Glutamatergic neuron (in vitro differentiated cells): ENCODE data around the gene COPS2. TPM values are rescaled to one million over a fixed set of nuclear protein-coding genes. Genes with fewer than 3 reads are reported as not detected.
"Not testable (repeated sequence)": the region's sequence is repeated elsewhere in the genome, so short reads cannot be mapped to it uniquely, and the experiment has no call there.

Experiments
- DNase-seq: peaks from one replicate; pipeline ENCODE4 v3.0.0; 2022
- H3K27ac Mint-ChIP-seq: one replicate; pipeline ENCODE4 v1.8.0; 2020; ENCODE audit warnings: mild to moderate bottlenecking, mixed read lengths, inconsistent platforms; ENCODE audit not compliant: unreplicated experiment
- H3K27me3 Mint-ChIP-seq: one replicate; pipeline ENCODE4 v1.8.0; 2020; ENCODE audit warnings: mild to moderate bottlenecking, moderate library complexity, mixed read lengths, inconsistent platforms; ENCODE audit not compliant: unreplicated experiment
- H3K36me3 Mint-ChIP-seq: one replicate; pipeline ENCODE4 v1.8.0; 2020; ENCODE audit warnings: mild to moderate bottlenecking, mixed read lengths, inconsistent platforms; ENCODE audit not compliant: unreplicated experiment
- H3K4me1 Mint-ChIP-seq: one replicate; pipeline ENCODE4 v1.8.0; 2020; ENCODE audit warnings: mild to moderate bottlenecking, low read depth, mixed read lengths, inconsistent platforms; ENCODE audit not compliant: unreplicated experiment
- H3K4me3 Mint-ChIP-seq: one replicate; pipeline ENCODE4 v1.8.0; 2020; ENCODE audit warnings: mild to moderate bottlenecking, mixed read lengths, inconsistent platforms; ENCODE audit not compliant: unreplicated experiment
- H3K9me3 Mint-ChIP-seq: one replicate; pipeline ENCODE4 v1.8.0; 2020; ENCODE audit warnings: mild to moderate bottlenecking, moderate library complexity, mixed read lengths, inconsistent platforms; ENCODE audit not compliant: unreplicated experiment
- microRNA-seq: library from miRNA; unstranded; fragments of <30 nt; microRNA quantifications from one replicate; pipeline ENCODE4, GENCODE V29; 2020; ENCODE audit not compliant: unreplicated experiment
- total RNA-seq: library from RNA; stranded (reverse); fragmentation: NEBNext Ultra II Directional; extraction: Animal tissue kit (Norgen Biotek cat#: 25700); gene quantifications from one replicate; pipeline ENCODE4 v1.2.1, GENCODE V29; 2021; ENCODE audit not compliant: unreplicated experiment
- TF ChIP-seq, protein P1 (sequence below): fragments of 200-600 bp; sonication (generic); IDR thresholded peaks from one replicate; pipeline ENCODE4 v1.5.0; 2021; ENCODE audit not compliant: partially characterized antibody, unreplicated experiment

Gene COPS2
- total RNA-seq, 1 donor from 2014 or later: 71.8 TPM

DNA sequence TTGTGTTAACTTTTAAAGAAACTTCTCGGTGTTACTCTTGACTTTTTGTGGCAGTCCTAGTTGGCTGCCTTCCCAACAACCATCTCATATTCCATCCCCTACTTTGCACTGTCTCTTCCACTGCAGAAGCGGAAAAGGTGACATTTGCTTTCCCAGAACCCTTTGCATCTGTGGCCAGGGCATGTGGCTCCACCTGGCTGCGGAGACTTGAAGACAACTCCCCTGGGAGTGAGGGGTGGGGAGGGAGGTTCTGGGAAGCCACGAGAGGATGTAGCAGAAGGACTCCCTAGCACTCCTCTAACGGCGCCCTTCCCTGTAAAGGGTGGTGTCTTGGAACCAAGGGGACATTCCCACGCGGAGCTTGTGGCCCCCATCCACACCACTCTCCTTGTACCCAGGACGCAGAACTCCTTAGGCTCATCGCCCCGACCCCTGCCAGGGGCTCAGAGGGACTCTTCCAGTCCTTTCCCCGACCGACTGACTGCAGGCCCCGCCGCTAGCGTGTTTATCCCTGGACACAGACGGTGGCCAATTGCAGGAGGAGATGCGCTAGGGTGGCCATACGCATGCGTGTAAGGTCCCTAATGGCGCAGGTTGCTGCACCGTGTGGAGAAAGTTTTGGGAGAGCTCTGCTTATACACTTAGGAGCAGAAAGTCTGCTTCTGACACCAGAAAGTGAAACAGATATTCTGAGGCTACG lies 75.9 kb downstream of the COPS2 start:
- Mint-ChIP-seq H3K27ac (no peak overlapping the region), H3K9me3 (peaks cover 4% of the 10 kb centered on the region), H3K27me3 (peaks cover 2% of the 10 kb centered on the region), H3K36me3 (no peaks in the 10 kb centered on the region), H3K4me3 (no peak overlapping the region), H3K4me1 (no peaks in the 10 kb centered on the region)
- no peak for DNase-seq
- TF ChIP-seq, protein P1, sequence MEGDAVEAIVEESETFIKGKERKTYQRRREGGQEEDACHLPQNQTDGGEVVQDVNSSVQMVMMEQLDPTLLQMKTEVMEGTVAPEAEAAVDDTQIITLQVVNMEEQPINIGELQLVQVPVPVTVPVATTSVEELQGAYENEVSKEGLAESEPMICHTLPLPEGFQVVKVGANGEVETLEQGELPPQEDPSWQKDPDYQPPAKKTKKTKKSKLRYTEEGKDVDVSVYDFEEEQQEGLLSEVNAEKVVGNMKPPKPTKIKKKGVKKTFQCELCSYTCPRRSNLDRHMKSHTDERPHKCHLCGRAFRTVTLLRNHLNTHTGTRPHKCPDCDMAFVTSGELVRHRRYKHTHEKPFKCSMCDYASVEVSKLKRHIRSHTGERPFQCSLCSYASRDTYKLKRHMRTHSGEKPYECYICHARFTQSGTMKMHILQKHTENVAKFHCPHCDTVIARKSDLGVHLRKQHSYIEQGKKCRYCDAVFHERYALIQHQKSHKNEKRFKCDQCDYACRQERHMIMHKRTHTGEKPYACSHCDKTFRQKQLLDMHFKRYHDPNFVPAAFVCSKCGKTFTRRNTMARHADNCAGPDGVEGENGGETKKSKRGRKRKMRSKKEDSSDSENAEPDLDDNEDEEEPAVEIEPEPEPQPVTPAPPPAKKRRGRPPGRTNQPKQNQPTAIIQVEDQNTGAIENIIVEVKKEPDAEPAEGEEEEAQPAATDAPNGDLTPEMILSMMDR: no peak

- H3K4me1 Mint-ChIP-seq: no peaks in the 10 kb centered on the region
- TF ChIP-seq, protein P1: no peak
- DNase-seq: no peak
- H3K36me3 Mint-ChIP-seq: no peaks in the 10 kb centered on the region
- H3K4me3 Mint-ChIP-seq: no peak overlapping the region
- H3K27ac Mint-ChIP-seq: no peak overlapping the region
- peaks cover 2% of the 10 kb centered on the region for H3K27me3 Mint-ChIP-seq
- H3K9me3 Mint-ChIP-seq: peaks cover 2% of the 10 kb centered on the region
Observed at GRCh38 chr15:49075881-49076280, 79.5 kb downstream of the COPS2 start.

DNA sequence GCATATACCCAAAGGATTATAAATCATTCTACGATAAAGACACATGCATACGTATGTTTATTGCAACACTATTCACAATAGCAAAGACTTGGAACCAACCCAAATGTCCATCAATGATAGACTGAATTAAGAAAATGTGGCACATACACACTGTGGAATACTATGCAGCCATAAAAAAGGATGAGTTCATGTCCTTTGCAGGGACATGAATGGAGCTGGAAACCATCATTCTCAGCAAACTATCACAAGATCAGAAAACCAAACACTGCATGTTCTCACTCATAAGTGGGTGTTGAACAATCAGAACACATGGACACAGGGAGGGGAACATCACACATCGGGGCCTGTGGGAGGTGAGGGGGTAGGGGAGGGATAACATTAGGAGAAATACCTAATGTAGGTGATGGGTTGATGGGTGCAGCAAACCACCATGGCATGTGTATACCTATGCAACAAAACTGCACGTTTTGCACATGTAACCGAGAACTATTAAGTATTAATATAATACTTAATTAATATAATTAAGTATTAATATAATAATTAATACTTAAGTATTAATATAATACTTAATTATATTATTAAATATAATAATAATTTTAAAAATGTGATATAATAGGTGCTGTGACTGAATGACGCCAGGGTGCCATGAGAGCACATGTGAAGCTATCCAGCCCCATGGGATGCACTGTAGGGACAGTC lies 80.7 kb downstream of the COPS2 start:
- H3K36me3 Mint-ChIP-seq, H3K27ac Mint-ChIP-seq, H3K4me3 Mint-ChIP-seq, DNase-seq, H3K4me1 Mint-ChIP-seq, H3K27me3 Mint-ChIP-seq, H3K9me3 Mint-ChIP-seq: not testable (repeated sequence)

Small RNA genes within 50 kb of the gene (microRNA-seq; reads per million reads assigned to microRNA genes)
- gene MIR4716: not detected

Other genes with a start within 250 kb of the COPS2 start
- gene SHC4, start 191.7 kb downstream of the COPS2 start, total RNA-seq: 4.4 TPM
- gene SECISBP2L, start 109.2 kb downstream of the COPS2 start, total RNA-seq: 60.2 TPM
- gene GALK2, start 14.6 kb upstream of the COPS2 start, total RNA-seq: 19.9 TPM